Erythroblast (primary cell): ENCODE results near the gene ITPK1.

Experiments used
- GATA1 ChIP-seq: IDR thresholded peaks from 2 replicates; pipeline ENCODE4 v1.6.1; 2011; ENCODE audit warnings: low read depth, mild to moderate bottlenecking, control low read depth, low read length, moderate library complexity
- POLR2A ChIP-seq: IDR thresholded peaks from 2 replicates; pipeline ENCODE4 v1.6.1; 2011; ENCODE audit warnings: mild to moderate bottlenecking, low read length

DNA sequence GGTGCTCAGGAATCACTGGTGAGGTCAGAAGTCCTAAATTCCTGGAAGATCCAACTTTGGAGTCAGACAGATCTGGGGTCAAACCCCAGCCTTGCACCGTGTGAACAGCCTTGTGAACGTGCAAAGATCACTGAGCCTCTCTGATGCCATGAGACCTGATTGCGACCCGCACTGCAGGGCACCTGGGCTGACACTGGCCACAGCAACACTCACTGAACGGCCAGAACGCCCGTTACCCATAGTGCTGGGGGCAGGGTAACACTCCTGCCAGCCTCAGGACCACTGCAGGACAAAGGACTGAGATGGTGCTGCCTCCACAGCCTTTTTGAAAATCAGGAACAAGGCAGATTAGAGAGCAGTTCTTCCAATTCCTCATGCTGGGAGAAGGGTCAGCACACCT, 164.5 kb downstream of the ITPK1 start:
- TF ChIP-seq POLR2A (no peak), GATA1 (no peak)
